ENCODE data around the gene UBTD2.

GRCh38 chr5:172281346-172281745 is 2.2 kb downstream of the UBTD2 start:
- no peak for TF ChIP-seq CTCF (IDR thresholded peaks at IDR 0.05)
- no peak for TF ChIP-seq POLR2A (IDR thresholded peaks at IDR 0.05)
